WERI-Rb-1 (cell line): Measurements from ENCODE around the gene SLC17A2.

ENCODE experiments used
- DNase-seq: peaks from one replicate; pipeline ENCODE4 v3.0.0-alpha.2; 2020
- H3K27ac ChIP-seq: fragments of 250-450 bp; sonication (Bioruptor Pico); 2 replicates; pipeline ENCODE4 v1.5.1; 2020; ENCODE audit warnings: mild to moderate bottlenecking, moderate library complexity
- H3K27me3 ChIP-seq: fragments of 250-450 bp; sonication (Bioruptor Pico); 2 replicates; pipeline ENCODE4 v1.5.1; 2021; ENCODE audit warnings: mild to moderate bottlenecking, low read depth, moderate library complexity; ENCODE audit not compliant: insufficient read depth, severe bottlenecking
- H3K36me3 ChIP-seq: fragments of 250-450 bp; sonication (Bioruptor Pico); 2 replicates; pipeline ENCODE4 v1.5.1; 2020; ENCODE audit warnings: mild to moderate bottlenecking, moderate library complexity
- H3K4me3 ChIP-seq: 2 replicates; pipeline ENCODE4 v1.5.1; 2011; ENCODE audit warnings: low read depth, mild to moderate bottlenecking, control low read depth, low read length
- H3K9me3 ChIP-seq: fragments of 250-450 bp; sonication (Bioruptor Pico); 2 replicates; pipeline ENCODE4 v1.5.1; 2021; ENCODE audit warnings: mild to moderate bottlenecking, moderate library complexity; ENCODE audit not compliant: severe bottlenecking
- CTCF ChIP-seq: IDR thresholded peaks from 2 replicates; pipeline ENCODE4 v1.5.1; 2011; ENCODE audit warnings: low read depth, mild to moderate bottlenecking, control low read depth, inconsistent platforms, low read length

The SLC17A2 gene

GRCh38 chr6:25899580-25900408 lies 30.7 kb downstream of the SLC17A2 start:
- no peak for TF ChIP-seq CTCF
- no peaks in the 10 kb centered on the region for H3K36me3 ChIP-seq
- no peak overlapping the region for H3K27ac ChIP-seq
- no peaks in the 10 kb centered on the region for H3K9me3 ChIP-seq
- DNase-seq: no peak
- no peak overlapping the region for H3K4me3 ChIP-seq
- H3K27me3 ChIP-seq: no peaks in the 10 kb centered on the region

- H3K27ac ChIP-seq: no peak overlapping the region
- H3K27me3 ChIP-seq: no peaks in the 10 kb centered on the region
- H3K9me3 ChIP-seq: no peaks in the 10 kb centered on the region
- DNase-seq: no peak
- TF ChIP-seq CTCF: no peak
- H3K36me3 ChIP-seq: no peaks in the 10 kb centered on the region
- H3K4me3 ChIP-seq: no peak overlapping the region
Measured at GRCh38 chr6:25899123-25899522, 31.4 kb downstream of the SLC17A2 start.

DNA sequence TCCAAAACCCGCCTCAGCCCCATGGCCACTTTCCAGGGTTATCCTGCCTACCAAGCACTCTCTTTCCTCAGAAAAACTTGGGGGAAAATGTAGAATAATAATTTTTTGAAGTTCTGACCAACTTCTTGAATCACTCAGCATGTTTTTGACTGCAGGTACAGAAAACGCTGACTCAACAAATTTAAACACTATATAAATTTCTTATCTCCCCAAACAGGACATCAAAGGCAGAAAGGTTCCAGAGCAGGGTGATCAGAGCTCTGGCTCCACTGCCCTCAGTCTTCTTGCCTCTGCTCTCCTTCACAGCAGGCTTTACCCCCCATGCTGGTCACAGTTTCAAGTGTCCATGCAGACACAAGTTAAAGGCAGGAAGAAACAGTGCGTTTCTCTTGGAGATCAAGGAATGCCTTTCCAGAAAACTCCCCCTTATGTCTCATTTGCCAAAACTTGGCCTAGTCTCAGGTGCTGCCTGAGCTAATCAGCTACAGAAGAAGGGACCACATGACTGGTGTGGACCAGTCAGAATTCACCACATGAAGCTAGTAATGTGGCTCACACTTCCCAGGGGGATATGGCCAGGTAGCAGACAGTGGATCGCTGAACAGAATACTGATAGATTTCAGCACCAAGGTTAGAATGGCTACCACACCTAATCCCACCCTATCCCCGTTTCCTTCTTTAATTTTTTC lies 32.1 kb downstream of the SLC17A2 start:
- no peaks in the 10 kb centered on the region for H3K36me3 ChIP-seq
- no peak overlapping the region for H3K4me3 ChIP-seq
- H3K27me3 ChIP-seq: no peaks in the 10 kb centered on the region
- H3K9me3 ChIP-seq: no peaks in the 10 kb centered on the region
- no peak overlapping the region for H3K27ac ChIP-seq
- TF ChIP-seq CTCF: no peak
- DNase-seq: no peak

DNA sequence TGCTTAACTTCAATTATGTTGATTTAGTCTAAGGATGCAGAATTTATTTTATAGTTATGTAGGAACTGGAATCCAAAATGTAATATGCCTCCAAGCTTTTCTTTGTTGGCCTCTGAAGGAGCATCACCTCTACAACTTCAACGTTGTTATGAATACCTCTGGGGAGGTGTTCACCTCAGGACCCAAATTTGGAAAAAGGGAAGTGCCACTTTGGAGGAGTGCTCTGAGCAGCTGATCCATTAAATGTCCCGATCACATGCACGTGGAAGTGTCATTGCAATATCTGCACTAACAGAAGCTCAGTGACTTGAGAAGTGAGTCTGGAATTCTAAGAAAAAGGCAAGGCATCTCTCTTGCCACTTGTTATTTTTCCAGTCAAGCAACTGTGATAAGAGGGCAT lies 34.2 kb downstream of the SLC17A2 start:
- no peaks in the 10 kb centered on the region for H3K27me3 ChIP-seq
- TF ChIP-seq CTCF: no peak
- H3K4me3 ChIP-seq: no peak overlapping the region
- H3K9me3 ChIP-seq: no peaks in the 10 kb centered on the region
- DNase-seq: no peak
- no peak overlapping the region for H3K27ac ChIP-seq
- H3K36me3 ChIP-seq: no peaks in the 10 kb centered on the region

GRCh38 chr6:25895771-25896170 lies 34.7 kb downstream of the SLC17A2 start:
- no peak for TF ChIP-seq CTCF
- H3K27ac ChIP-seq: no peak overlapping the region
- H3K9me3 ChIP-seq: no peaks in the 10 kb centered on the region
- H3K27me3 ChIP-seq: no peaks in the 10 kb centered on the region
- no peak for DNase-seq
- no peaks in the 10 kb centered on the region for H3K36me3 ChIP-seq
- no peak overlapping the region for H3K4me3 ChIP-seq
